Loucy (cell line): Measurements from ENCODE around the gene TRPV6.

Experiments used
- H2AFZ ChIP-seq: fragments of 200-600 bp; sonication (generic); 2 replicates; pipeline ENCODE4 v1.6.0; 2016; ENCODE audit warnings: antibody characterized with exemption, mild to moderate bottlenecking, low read length, moderate library complexity
- H3F3A ChIP-seq: fragments of 200-600 bp; 2 replicates; pipeline ENCODE4 v1.6.0; 2016; ENCODE audit warnings: antibody characterized with exemption, low read depth, mild to moderate bottlenecking
- H3K27me3 ChIP-seq: fragments of 200-600 bp; sonication (generic); 2 replicates; pipeline ENCODE4 v1.6.1; 2014; ENCODE audit warnings: low read length, mild to moderate bottlenecking; ENCODE audit not compliant: insufficient read depth, poor library complexity, severe bottlenecking
- H3K36me3 ChIP-seq: fragments of 200-600 bp; sonication (generic); 2 replicates; pipeline ENCODE4 v1.6.1; 2016; ENCODE audit warnings: low read length; ENCODE audit not compliant: insufficient read depth
- H3K4me1 ChIP-seq: fragments of 200-600 bp; sonication (generic); 2 replicates; pipeline ENCODE4 v1.5.1; 2014; ENCODE audit warnings: low read length, mild to moderate bottlenecking; ENCODE audit not compliant: insufficient read depth, poor library complexity, severe bottlenecking
- H3K4me2 ChIP-seq: fragments of 200-600 bp; sonication (generic); 2 replicates; pipeline ENCODE4 v1.6.0; 2014; ENCODE audit warnings: antibody characterized with exemption, low read length, low read depth, mild to moderate bottlenecking; ENCODE audit not compliant: poor library complexity, severe bottlenecking
- H3K4me3 ChIP-seq: fragments of 200-600 bp; sonication (generic); 2 replicates; pipeline ENCODE4 v1.5.1; 2014; ENCODE audit warnings: low read length, mild to moderate bottlenecking, mixed read lengths; ENCODE audit not compliant: poor library complexity, severe bottlenecking
- H3K79me2 ChIP-seq: fragments of 200-600 bp; sonication (generic); 2 replicates; pipeline ENCODE4 v1.6.1; 2014; ENCODE audit warnings: low read length; ENCODE audit not compliant: insufficient read depth
- H3K9ac ChIP-seq: fragments of 200-600 bp; sonication (generic); 2 replicates; pipeline ENCODE4 v1.6.0; 2014; ENCODE audit warnings: mild to moderate bottlenecking, low read depth, low read length, moderate library complexity; ENCODE audit not compliant: poor library complexity, severe bottlenecking
- H3K9me2 ChIP-seq: fragments of 200-600 bp; sonication (generic); replicated peaks from 2 replicates; pipeline ENCODE4 v1.6.1; 2016; ENCODE audit warnings: low read depth, low read length, mixed read lengths
- H3K9me3 ChIP-seq: fragments of 200-600 bp; sonication (generic); 2 replicates; pipeline ENCODE4 v1.6.1; 2014; ENCODE audit warnings: mild to moderate bottlenecking, antibody characterized with exemption, low read length, low read depth; ENCODE audit not compliant: insufficient read depth
- H4K20me1 ChIP-seq: fragments of 200-600 bp; sonication (generic); 2 replicates; pipeline ENCODE4 v1.6.0; 2014; ENCODE audit warnings: antibody characterized with exemption, low read length, mild to moderate bottlenecking; ENCODE audit not compliant: insufficient read depth, poor library complexity, severe bottlenecking
- EZH2phosphoT487 ChIP-seq: fragments of 200-600 bp; IDR thresholded peaks from 2 replicates; pipeline ENCODE4 v1.6.1; 2018; ENCODE audit warnings: antibody characterized with exemption, mild to moderate bottlenecking, moderate library complexity, borderline replicate concordance
- TF ChIP-seq, protein P1 (sequence below): fragments of 200-600 bp; sonication (generic); conservative IDR thresholded peaks from 2 replicates; pipeline ENCODE4 v1.5.1; 2014; ENCODE audit warnings: mild to moderate bottlenecking, antibody characterized with exemption, low read length

TRPV6 gene

DNA sequence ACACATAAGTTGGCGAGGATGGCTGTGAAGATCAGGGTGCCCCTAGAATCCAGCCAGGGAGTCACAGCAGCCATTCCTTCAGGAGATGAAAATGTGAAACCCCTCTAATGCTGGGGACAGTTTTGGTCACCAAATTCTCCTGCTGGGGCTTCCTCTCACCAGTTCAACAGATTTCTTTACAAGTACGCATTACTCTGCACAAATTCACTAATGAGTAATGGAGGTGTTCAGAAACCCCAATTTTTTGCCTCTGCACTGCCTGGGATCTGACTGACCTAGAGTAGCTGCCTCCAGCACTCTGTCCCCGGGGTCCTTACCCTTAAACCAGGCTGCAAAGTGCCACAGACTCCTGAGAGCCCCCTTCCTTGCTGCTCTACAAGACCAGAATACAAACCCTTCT lies 31.9 kb upstream of the TRPV6 start:
- Histone ChIP-seq H3K9me2 (no peaks in the 10 kb centered on the region), H3K27me3 (no peaks in the 10 kb centered on the region), H3K4me2 (no peak overlapping the region), H3K4me1 (peaks cover 9% of the 10 kb centered on the region), H3K4me3 (no peak overlapping the region), H4K20me1 (no peaks in the 10 kb centered on the region), H2AFZ (no peak overlapping the region), H3K79me2 (no peaks in the 10 kb centered on the region), H3K9me3 (no peaks in the 10 kb centered on the region), H3K36me3 (no peaks in the 10 kb centered on the region), H3K9ac (no peak overlapping the region), H3F3A (no peaks in the 10 kb centered on the region)
- no peak for TF ChIP-seq EZH2phosphoT487
- TF ChIP-seq, protein P1, sequence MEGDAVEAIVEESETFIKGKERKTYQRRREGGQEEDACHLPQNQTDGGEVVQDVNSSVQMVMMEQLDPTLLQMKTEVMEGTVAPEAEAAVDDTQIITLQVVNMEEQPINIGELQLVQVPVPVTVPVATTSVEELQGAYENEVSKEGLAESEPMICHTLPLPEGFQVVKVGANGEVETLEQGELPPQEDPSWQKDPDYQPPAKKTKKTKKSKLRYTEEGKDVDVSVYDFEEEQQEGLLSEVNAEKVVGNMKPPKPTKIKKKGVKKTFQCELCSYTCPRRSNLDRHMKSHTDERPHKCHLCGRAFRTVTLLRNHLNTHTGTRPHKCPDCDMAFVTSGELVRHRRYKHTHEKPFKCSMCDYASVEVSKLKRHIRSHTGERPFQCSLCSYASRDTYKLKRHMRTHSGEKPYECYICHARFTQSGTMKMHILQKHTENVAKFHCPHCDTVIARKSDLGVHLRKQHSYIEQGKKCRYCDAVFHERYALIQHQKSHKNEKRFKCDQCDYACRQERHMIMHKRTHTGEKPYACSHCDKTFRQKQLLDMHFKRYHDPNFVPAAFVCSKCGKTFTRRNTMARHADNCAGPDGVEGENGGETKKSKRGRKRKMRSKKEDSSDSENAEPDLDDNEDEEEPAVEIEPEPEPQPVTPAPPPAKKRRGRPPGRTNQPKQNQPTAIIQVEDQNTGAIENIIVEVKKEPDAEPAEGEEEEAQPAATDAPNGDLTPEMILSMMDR, result no peak

DNA sequence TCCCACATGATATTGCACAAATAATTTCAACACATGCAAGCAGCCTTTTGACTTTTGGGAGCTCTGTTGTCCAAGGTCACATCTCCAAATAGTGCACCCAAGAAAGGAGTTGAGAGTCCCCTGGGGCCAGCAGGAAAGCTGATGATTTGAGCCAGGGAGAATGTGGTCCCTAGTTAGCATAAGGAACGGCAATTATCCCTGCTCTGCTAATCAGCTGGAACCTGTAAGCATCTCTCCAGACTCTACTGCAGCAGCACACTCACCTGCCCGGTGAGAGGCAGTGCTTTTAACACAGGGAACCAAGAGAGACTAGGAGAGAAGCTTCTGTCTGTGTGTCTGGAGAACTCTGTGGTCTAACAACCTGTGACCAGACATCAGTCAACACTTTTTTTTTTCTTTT lies 31.0 kb upstream of the TRPV6 start:
- Histone ChIP-seq H3K9me2 (no peaks in the 10 kb centered on the region), H3K36me3 (no peaks in the 10 kb centered on the region), H3K4me2 (no peak overlapping the region), H4K20me1 (no peaks in the 10 kb centered on the region), H3K79me2 (no peaks in the 10 kb centered on the region), H3K4me3 (no peak overlapping the region), H3K9me3 (no peaks in the 10 kb centered on the region), H3K4me1 (peaks cover 9% of the 10 kb centered on the region), H3F3A (no peaks in the 10 kb centered on the region), H3K27me3 (no peaks in the 10 kb centered on the region), H2AFZ (no peak overlapping the region), H3K9ac (no peak overlapping the region)
- no peak for TF ChIP-seq EZH2phosphoT487
- TF ChIP-seq, protein P1, result no peak

- H3K79me2 ChIP-seq, result no peaks in the 10 kb centered on the region
- no peaks in the 10 kb centered on the region for H3F3A ChIP-seq
- H4K20me1 ChIP-seq, result no peaks in the 10 kb centered on the region
- no peak overlapping the region for H3K4me3 ChIP-seq
- no peak overlapping the region for H3K9ac ChIP-seq
- H3K4me1 ChIP-seq, result peaks cover 9% of the 10 kb centered on the region
- TF ChIP-seq, protein P1, result no peak; the same call in 1 of the 2 replicates
- TF ChIP-seq EZH2phosphoT487, result no peak
- H3K9me3 ChIP-seq, result no peaks in the 10 kb centered on the region
- H3K27me3 ChIP-seq, result no peaks in the 10 kb centered on the region
- H3K9me2 ChIP-seq, result no peaks in the 10 kb centered on the region
- H2AFZ ChIP-seq, result no peak overlapping the region
- no peak overlapping the region for H3K4me2 ChIP-seq
- no peaks in the 10 kb centered on the region for H3K36me3 ChIP-seq
These were observed 29.8 kb upstream of the TRPV6 start for GRCh38 chr7:142915315-142915714.
